ENCODE measurements around the gene LCOR.

DNA sequence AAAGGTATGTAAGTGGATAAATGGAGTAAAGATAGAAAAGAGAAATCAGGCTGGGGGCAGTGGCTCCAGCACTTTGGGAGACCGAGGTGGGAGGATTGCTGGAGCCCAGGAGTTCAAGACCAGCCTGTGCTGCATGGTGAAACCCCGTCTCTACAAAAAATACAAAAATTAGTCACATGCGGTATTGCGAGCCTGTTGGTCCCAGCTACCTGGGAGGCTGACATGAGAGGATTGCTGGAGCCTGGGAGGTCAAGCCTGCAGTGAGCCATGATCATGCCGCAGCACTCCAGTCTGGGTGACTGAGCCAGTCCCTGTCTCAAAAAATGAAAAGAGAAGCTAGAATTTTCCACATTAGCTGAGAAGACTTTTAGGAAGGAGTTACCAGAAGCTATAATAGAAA lies 14.8 kb downstream of the LCOR start:
- TF ChIP-seq, protein P1, sequence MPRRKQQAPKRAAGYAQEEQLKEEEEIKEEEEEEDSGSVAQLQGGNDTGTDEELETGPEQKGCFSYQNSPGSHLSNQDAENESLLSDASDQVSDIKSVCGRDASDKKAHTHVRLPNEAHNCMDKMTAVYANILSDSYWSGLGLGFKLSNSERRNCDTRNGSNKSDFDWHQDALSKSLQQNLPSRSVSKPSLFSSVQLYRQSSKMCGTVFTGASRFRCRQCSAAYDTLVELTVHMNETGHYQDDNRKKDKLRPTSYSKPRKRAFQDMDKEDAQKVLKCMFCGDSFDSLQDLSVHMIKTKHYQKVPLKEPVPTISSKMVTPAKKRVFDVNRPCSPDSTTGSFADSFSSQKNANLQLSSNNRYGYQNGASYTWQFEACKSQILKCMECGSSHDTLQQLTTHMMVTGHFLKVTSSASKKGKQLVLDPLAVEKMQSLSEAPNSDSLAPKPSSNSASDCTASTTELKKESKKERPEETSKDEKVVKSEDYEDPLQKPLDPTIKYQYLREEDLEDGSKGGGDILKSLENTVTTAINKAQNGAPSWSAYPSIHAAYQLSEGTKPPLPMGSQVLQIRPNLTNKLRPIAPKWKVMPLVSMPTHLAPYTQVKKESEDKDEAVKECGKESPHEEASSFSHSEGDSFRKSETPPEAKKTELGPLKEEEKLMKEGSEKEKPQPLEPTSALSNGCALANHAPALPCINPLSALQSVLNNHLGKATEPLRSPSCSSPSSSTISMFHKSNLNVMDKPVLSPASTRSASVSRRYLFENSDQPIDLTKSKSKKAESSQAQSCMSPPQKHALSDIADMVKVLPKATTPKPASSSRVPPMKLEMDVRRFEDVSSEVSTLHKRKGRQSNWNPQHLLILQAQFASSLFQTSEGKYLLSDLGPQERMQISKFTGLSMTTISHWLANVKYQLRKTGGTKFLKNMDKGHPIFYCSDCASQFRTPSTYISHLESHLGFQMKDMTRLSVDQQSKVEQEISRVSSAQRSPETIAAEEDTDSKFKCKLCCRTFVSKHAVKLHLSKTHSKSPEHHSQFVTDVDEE (CRISPR knock-in tag; IDR thresholded peaks at IDR 0.05): no peak
- TF ChIP-seq ZFP3 (CRISPR knock-in tag; IDR thresholded peaks at IDR 0.05): no peak
- TF ChIP-seq ISL1 (CRISPR knock-in tag; IDR thresholded peaks at IDR 0.05): no peak
- TF ChIP-seq, protein P2, sequence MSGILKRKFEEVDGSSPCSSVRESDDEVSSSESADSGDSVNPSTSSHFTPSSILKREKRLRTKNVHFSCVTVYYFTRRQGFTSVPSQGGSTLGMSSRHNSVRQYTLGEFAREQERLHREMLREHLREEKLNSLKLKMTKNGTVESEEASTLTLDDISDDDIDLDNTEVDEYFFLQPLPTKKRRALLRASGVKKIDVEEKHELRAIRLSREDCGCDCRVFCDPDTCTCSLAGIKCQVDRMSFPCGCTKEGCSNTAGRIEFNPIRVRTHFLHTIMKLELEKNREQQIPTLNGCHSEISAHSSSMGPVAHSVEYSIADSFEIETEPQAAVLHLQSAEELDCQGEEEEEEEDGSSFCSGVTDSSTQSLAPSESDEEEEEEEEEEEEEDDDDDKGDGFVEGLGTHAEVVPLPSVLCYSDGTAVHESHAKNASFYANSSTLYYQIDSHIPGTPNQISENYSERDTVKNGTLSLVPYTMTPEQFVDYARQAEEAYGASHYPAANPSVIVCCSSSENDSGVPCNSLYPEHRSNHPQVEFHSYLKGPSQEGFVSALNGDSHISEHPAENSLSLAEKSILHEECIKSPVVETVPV (CRISPR knock-in tag; IDR thresholded peaks at IDR 0.05): no peak
- no peak for TF ChIP-seq PPARA (CRISPR knock-in tag; IDR thresholded peaks at IDR 0.05; ENCODE audit: borderline replicate concordance)
- TF ChIP-seq ZNF8 (CRISPR knock-in tag; IDR thresholded peaks at IDR 0.05): no peak

Measured in SK-N-SH treated with all-trans-retinoic acid at 6 μM for 48 hours (cell line).